Sciatic nerve (tissue), 1 donor: ENCODE measurements around the gene DDX11. TPM values are rescaled to one million over a fixed set of nuclear protein-coding genes. Genes with fewer than 3 reads are reported as not detected.

Experiments
- total RNA-seq: library from RNA; stranded (reverse); fragmentation: NEBNext Ultra II Directional; extraction: Animal tissue kit (Norgen Biotek cat#: 25700); gene quantifications from one replicate; pipeline ENCODE4 v1.2.1, GENCODE V29; 2021
- donor health status: DM: no; HTN: no; CAD: no.

DDX11 gene
- total RNA-seq, 1 donor from 2014 or later = 15.6 TPM

Other genes with a start within 250 kb of the DDX11 start
- 29.7 TPM for gene TSPAN11, start 147.1 kb upstream of the DDX11 start, total RNA-seq